H4 (cell line): ENCODE measurements around the gene ZMIZ1. TPM values are rescaled to one million over a fixed set of nuclear protein-coding genes. Genes with fewer than 3 reads are reported as not detected.

Experiments
- DNase-seq: peaks from one replicate; pipeline ENCODE4 v3.0.0-alpha.2; 2015; ENCODE audit warnings: low spot score
- total RNA-seq: library from RNA; depleted of rRNA; stranded (reverse); fragments of >200 nt; shearing (Covaris generic); gene quantifications from 2 replicates; pipeline ENCODE4 v1.2.3, GENCODE V29; 2014

Gene ZMIZ1
- total RNA-seq, 1 experiment from 2014 or later: 10.9 TPM

DNA sequence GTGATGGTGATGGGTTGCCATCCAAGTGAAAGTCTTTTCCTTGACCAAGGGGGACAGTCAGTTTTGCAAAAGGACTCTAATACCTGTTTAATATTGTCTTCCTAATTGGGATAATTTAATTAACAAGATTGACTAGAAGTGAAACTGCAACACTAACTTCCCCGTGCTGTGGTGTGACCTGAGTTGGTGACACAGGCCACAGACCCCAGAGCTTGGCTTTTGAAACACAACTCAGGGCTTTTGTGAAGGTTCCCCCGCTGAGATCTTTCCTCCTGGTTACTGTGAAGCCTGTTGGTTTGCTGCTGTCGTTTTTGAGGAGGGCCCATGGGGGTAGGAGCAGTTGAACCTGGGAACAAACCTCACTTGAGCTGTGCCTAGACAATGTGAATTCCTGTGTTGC, 285.4 kb downstream of the ZMIZ1 start:
- no peak for DNase-seq

DNA sequence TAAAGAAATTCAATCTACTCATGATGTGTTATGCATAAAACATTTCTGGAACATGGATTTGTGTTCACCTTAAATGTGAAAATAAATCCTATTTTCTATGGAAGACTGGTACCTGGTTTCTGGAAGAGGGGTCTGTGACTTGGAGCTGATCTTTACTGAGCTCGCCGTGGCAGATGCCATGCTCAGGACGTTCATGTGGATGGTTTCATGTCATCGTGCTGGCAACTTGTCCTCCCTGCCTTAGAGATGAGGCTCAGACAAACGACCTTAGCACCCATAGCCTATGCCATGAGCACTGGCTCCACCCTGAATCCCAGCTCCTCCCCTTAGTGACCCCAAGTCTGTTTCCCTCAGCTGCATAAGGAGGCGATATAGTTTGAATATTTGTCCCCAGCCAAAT, 285.8 kb downstream of the ZMIZ1 start:
- DNase-seq: no peak

DNA sequence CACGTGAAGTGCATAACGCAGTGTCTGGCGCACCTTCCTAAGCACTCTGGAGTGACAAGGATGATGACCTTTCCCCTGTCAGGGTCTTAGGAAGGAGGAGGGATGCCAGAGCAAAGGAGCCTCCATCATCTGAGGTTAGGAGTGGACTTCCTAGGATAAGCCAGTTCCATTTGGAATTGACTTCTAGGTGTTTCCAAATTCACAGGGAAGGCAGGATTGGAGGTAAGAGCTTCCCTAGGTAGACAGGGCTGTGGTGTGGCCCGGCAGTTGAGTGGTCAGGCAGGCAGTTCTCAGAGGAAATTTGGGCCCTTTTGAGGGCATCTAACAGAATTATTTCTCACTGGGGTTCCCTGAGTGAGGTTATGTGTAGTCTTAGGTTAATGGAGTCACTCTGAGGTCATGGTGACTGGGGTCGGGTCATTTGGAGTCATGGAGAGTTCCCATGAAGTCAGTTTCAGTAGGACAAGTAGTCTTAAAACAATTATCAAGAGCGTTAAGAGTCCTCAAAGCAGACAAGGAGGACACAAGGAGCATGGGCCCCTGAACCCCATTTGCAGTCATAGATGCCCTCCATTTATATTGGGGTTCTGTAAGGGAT, 286.8 kb downstream of the ZMIZ1 start:
- no peak for DNase-seq

DNA sequence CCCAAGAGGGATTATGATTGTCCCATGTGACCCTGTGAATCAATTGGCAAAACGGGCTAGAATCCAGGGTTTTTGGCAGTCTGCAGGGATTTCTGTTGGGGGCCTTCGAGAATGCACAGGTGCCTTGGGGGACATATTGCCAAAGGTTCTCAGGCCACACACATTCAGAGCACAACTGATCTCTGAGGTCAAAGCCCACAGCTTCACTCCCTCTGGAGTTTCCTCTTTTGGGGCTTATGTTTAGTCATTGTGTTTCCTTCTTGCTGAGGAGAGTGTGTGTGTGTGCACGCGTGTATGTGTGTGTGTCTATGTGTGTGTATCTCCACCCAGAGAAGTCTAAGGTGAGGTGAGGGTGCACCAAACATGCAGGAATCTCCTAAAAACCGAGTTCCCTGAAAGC, 287.3 kb downstream of the ZMIZ1 start:
- DNase-seq: no peak

DNA sequence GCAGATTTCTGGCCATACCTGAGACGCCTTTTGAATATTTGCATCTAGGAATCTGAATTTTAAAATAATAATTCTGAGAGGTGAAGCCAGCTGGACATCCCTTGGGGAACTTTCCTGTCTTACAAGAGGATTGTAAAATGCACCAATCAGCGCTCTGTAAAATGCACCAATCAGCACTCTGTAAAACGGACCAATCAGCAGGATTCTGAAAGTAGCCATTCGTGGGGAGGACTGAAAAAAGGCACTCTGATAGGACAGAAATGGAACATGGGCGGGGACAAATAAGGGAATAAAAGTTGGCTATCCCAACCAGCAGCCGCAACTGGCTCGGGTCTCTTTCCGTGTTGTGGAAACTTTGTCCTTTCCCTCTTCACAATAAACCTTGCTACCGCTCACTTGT, 288.4 kb downstream of the ZMIZ1 start:
- no peak for DNase-seq

DNA sequence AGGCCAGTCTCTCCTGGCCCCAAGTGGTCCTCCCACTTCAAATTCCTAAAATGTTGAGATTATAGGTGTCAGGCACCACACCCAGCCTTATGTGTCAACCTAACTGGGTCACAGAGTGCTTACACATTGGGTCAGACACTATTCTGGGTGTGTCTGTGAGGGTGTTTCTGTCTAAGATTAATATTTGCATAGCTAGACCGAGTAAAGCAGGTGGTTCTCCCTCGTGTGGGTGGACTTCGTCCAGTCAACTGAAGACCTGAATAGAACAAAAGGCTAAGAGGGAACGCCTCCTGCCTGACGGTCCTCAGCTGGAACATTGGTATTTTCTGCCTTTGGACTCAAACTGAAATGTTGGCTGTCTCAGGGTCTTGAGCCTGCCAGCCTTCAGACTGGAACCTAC, 290.0 kb downstream of the ZMIZ1 start:
- no peak for DNase-seq

DNA sequence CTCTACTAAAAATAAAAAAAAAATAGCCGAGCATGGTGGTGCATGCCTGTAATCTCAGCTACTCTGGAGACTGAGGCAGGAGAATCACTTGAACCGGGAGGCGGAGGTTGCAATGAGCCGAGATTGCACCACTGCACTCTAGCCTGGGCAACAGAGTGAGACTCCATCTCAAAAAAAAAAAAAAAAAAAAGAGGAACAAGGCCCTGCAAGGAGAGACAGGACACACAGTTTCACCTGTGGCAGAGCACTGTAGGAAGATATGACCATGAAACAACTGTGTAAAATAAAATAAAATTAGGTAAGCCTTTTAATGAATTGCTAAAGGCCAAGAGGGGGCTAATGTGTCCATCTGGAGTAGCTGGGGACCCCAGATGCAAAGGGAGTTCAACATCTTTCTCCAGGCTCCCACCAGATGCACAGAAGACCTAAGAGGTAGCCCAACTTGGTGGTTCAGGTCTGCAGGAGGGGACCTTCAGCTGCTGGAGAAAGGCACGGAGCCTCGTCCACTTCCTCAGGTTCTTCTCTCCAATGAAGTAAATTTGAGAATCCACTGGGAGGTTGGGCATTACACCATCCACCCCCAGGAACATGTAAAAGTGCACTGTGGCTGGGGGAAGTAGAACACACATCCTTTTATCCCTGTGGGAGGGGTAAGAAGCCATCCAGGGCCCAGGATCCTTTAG, 291.2 kb downstream of the ZMIZ1 start:
- DNase-seq: no peak

DNA sequence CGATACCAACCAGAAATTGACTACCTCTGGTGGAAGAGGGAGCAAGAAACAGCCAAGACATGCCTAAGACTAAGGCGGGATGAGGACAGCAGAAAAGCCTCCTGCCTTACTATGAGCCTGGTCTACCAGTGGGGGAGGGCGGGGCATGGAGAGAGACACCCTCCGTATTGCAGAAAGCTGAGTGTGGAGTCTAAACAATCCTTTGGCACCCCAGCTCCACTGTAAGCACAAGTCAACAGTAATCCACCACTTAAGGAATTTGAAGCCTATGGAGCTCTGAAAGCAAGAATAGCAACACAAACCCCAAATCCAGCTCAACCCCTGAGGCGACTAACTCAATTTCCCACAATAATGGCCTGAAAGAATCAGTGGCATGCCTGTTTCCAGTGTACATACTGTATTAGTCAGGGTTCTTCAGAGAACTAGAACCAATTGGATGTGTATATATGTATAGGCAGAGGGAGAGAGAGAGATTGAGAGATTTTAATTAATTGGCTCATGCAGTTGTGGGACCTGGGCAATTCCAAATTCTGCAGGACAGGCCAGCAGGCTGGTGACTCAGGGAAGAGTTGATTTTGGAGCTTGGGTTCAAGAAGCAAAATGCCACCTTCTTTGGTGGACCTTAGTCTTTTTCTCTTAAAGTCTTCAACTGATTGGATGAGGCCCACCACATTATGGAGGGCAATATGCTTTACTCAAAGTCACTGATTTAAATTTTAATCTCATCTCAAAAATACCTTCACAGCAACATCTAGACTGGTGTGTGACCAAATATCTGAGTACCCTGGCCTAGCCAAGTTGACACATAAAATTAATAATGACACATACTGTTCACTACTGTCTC, 292.0 kb downstream of the ZMIZ1 start:
- no peak for DNase-seq

DNA sequence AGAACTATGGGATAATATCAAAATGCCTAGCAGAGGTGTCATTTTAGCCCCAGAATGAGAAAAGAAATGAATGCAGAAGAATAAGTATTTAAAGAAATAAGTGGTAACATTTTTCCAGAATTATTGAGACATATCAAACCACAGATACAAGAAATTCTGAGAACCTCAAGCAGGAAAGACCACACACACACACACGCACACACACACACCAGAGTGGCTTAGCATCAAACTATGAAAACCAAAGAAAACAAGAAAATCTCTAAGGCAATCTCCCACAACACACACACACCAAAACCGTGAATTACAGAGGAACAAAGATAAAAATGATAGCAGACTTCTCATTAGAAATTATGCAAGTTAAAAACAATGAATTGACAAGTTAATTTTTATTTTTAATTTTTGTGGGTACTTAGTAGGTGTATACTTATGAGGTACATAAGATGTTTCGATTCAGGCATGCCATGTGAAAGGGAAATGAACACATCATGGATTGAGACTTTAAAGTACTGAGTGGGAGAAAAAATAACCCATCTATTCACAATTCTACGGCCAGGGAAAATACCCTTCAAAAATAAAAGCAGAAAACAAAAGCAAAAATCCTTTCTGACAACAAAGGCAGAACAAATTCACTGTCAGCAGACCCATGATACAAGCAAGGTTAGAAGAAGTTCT, 293.1 kb downstream of the ZMIZ1 start:
- DNase-seq: no peak
